ENCODE data around the gene TMEM191B.
"Not testable (repeated sequence)": the region's sequence is repeated elsewhere in the genome, so short reads cannot be mapped to it uniquely, and the experiment has no call there.

Gene TMEM191B

DNA sequence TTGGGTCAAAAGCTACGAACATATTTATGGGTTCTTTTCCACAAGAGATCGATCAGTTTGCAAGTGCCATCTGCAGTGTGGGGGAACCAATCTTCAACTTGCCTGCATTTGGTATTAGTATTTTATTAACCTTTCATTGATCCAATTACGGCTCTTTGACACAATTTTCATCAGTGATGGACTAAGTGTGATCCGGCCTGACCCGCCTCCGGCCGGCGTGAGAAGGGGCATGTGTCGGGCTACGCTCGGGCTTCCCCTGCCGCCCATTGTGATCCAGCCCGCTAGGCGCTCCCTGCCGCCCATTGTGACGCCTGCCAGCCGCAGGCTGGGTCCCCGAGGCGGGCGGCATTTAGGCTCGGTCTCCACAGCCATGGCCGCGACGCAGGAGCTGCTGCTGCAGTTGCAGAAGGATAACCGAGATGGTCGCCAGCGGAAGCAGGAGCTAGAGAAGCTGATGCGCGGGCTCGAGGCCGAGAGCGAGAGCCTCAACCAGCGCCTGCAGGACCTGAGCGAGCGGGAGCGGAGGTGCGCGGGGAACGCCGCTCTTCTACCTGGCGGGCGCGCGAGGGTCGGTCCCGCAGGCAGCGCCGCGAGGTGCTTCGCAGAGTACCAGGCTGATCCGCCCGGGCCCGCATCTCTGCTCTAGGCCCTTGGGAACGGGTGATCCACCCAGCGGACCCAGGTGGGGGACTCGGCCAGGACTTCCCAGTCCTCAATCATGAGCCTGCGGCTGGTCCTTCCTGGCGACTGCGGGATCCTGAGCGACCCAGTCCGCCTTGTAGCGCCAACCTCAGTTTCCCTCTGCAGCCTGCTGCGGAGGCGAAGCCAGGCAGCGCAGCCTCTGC, at the start of gene TMEM191B:
TMEM191B (plus strand) TSS at position 51 of the 845 bp plus-strand sequence; CDS start at position 230, 179 bp downstream.
- not testable (repeated sequence) for H3K4me2 ChIP-seq (ENCODE audit: low read length); H3K4me1 ChIP-seq; H3K27ac ChIP-seq; H3K9ac ChIP-seq; H3K36me3 ChIP-seq (ENCODE audit: control insufficient read depth, insufficient read depth, low read length); H2AFZ ChIP-seq; H3K27me3 ChIP-seq (ENCODE audit: control insufficient read depth, insufficient read depth, low read length); H3K79me2 ChIP-seq; H3K4me3 ChIP-seq (ENCODE audit: low read depth, low read length); H3K9me3 ChIP-seq (ENCODE audit: control insufficient read depth, low read length)

DNA sequence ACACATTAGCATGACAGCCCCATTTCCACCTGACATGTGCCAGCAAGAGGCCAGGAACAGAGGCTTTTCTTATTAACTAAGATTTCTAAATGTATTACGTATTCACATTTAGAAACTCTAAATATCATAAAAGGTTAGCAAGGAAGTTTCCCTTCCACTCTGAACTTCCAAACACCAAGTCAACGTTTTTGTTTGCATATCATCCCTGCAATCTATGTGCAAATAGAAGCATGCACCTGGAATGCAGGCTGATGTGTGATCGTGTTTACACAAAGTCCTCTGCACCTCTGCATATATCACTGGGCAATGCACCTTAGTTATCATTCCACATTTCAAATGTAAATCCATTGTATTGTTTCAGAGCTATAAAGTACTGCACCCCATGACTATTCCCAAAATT, 31.4 kb upstream of the TMEM191B start:
- not testable (repeated sequence) for H2AFZ ChIP-seq; H3K79me2 ChIP-seq; H3K9me3 ChIP-seq (ENCODE audit: control insufficient read depth, low read length); H3K4me2 ChIP-seq (ENCODE audit: low read length); H3K27me3 ChIP-seq (ENCODE audit: control insufficient read depth, insufficient read depth, low read length); H3K36me3 ChIP-seq (ENCODE audit: control insufficient read depth, insufficient read depth, low read length); H3K9ac ChIP-seq; H3K4me1 ChIP-seq; H3K4me3 ChIP-seq (ENCODE audit: low read depth, low read length); H3K27ac ChIP-seq

DNA sequence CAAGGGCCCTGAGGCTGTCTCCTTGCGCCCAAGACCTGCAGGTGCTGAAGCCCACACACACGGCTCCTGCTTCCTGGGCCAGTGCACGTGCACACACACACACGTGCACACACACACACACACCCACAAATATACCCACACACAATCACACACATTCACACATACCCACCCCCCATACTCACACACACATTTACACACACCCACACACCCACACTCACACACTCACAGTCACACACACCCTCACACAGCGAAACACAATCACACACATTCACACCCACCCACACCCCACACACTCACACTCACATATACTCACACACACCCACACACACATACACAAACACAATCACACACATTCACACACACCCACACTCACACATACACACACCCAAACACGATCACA, 16.3 kb upstream of the TMEM191B start:
- not testable (repeated sequence) for H3K9ac ChIP-seq; H3K36me3 ChIP-seq (ENCODE audit: control insufficient read depth, insufficient read depth, low read length); H3K4me2 ChIP-seq (ENCODE audit: low read length); H3K4me3 ChIP-seq (ENCODE audit: low read depth, low read length); H3K4me1 ChIP-seq; H3K27ac ChIP-seq; H3K79me2 ChIP-seq; H2AFZ ChIP-seq; H3K9me3 ChIP-seq (ENCODE audit: control insufficient read depth, low read length); H3K27me3 ChIP-seq (ENCODE audit: control insufficient read depth, insufficient read depth, low read length)

DNA sequence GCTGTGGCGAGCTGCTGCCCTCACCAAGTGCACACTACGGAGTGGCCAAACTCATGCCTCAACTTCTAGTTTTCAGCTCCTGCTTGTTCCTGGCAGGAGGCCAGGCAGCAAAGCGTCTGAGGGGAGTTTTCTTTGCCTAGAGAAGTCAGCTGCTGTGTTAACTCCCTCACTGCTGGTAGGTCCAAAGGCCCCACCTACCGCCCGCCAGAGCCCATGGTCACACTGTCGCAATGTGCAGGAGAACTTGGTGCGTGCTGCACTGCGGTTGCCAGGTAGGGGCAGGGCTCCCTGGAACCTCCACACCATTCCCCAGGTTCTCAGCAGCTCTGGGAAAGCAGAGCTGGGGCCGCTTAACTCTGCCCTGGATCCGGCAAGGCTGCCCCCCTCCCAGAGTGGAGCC, 15.2 kb upstream of the TMEM191B start:
- not testable (repeated sequence) for H3K9ac ChIP-seq; H3K4me1 ChIP-seq; H3K4me2 ChIP-seq (ENCODE audit: low read length); H2AFZ ChIP-seq; H3K27ac ChIP-seq; H3K79me2 ChIP-seq; H3K36me3 ChIP-seq (ENCODE audit: control insufficient read depth, insufficient read depth, low read length); H3K27me3 ChIP-seq (ENCODE audit: control insufficient read depth, insufficient read depth, low read length); H3K9me3 ChIP-seq (ENCODE audit: control insufficient read depth, low read length); H3K4me3 ChIP-seq (ENCODE audit: low read depth, low read length)

DNA sequence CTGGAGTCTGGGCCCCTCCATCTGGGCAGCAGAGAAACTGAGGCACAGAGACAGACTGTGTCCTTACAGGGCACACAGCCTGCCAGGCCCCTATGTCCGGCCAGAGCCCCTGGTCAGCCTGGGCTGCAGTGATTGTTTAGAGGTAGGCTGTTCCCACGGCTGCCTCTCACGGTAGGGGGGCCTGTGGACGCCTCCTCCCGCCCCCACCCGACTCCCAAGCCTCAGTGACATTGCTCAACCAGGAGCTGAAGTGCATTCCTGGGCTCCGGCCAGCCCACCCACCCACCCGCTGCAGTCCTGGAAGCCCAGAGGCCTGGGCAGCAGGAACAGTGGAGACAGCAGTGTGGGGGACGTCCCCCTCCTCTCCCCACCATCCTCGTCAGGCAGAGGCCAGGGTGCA, 14.1 kb upstream of the TMEM191B start:
- not testable (repeated sequence) for H3K4me1 ChIP-seq; H3K9me3 ChIP-seq (ENCODE audit: control insufficient read depth, low read length); H3K4me2 ChIP-seq (ENCODE audit: low read length); H3K79me2 ChIP-seq; H3K27me3 ChIP-seq (ENCODE audit: control insufficient read depth, insufficient read depth, low read length); H2AFZ ChIP-seq; H3K9ac ChIP-seq; H3K27ac ChIP-seq; H3K36me3 ChIP-seq (ENCODE audit: control insufficient read depth, insufficient read depth, low read length); H3K4me3 ChIP-seq (ENCODE audit: low read depth, low read length)

DNA sequence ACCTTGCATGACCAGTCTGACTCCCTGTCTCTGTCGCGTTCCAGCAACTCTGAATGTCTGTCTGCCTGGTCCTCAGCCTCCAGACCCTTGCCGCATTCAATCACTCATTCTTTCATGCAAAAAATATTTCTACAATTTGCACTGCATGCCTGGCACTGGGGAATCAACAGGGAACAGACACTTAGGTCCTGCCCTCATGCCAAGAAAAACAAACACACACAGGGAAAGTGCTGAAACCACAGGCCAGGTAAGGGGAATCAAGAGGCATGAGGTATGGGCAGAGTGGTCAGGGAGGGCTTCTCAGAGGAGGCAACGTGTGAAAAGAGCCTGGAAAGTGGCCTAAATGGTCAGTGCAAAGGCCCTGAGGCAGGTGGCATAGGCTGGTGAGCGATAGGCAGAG, 9.5 kb upstream of the TMEM191B start, which contains the start of gene GGTLC3:
GGTLC3 (minus strand) TSS at position 101 of the 400 bp plus-strand sequence. CDS start 264 bp downstream, outside the sequence.
- not testable (repeated sequence) for H3K27ac ChIP-seq; H2AFZ ChIP-seq; H3K4me1 ChIP-seq; H3K27me3 ChIP-seq (ENCODE audit: control insufficient read depth, insufficient read depth, low read length); H3K36me3 ChIP-seq (ENCODE audit: control insufficient read depth, insufficient read depth, low read length); H3K9me3 ChIP-seq (ENCODE audit: control insufficient read depth, low read length); H3K4me2 ChIP-seq (ENCODE audit: low read length); H3K79me2 ChIP-seq; H3K4me3 ChIP-seq (ENCODE audit: low read depth, low read length); H3K9ac ChIP-seq

DNA sequence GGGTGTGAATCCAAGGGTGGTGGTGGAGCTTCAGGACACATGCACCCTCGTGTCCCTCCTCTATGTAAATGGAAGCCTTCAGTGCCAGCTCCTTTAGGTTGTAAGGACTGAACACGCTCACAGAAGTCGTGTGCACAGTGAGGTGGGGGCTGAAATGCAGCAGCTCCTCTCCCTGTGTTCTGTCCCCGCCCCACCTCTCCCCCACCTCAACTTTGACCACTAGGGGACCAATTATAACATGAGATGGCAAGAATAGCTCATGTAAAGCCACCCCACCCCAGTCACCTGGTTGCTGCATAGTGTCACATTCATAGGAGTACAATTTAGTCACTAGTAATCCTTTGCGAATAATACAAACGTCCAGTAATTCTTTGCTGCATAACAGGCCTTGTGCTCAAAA, 4.8 kb upstream of the TMEM191B start:
- H3K4me3 ChIP-seq (ENCODE audit: low read depth, low read length); H3K9ac ChIP-seq; H3K27me3 ChIP-seq (ENCODE audit: control insufficient read depth, insufficient read depth, low read length); H2AFZ ChIP-seq; H3K4me1 ChIP-seq; H3K79me2 ChIP-seq; H3K36me3 ChIP-seq (ENCODE audit: control insufficient read depth, insufficient read depth, low read length); H3K9me3 ChIP-seq (ENCODE audit: control insufficient read depth, low read length); H3K4me2 ChIP-seq (ENCODE audit: low read length); H3K27ac ChIP-seq: not testable (repeated sequence)

DNA sequence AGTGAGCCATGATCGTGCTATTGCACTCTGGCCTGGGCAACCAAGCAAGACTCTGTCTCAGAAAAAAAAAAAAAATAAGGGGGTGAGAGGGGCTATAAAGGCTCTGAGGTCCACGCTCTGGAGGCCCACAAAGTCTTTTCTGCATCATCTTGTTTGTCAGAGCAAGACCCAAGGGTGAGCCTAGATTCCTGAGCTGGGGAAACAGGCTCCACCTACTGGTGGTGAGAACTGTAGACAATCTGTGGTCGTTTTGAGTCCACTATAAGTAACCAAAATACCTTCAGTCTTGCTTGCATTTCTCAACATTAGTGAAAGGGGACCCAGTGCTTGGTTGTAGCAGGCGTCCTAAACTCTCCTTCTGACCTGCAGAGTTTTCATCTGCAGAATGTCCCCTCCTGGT, 4.3 kb upstream of the TMEM191B start:
- not testable (repeated sequence) for H3K27ac ChIP-seq; H3K27me3 ChIP-seq (ENCODE audit: control insufficient read depth, insufficient read depth, low read length); H2AFZ ChIP-seq; H3K79me2 ChIP-seq; H3K36me3 ChIP-seq (ENCODE audit: control insufficient read depth, insufficient read depth, low read length); H3K9ac ChIP-seq; H3K4me3 ChIP-seq (ENCODE audit: low read depth, low read length); H3K4me1 ChIP-seq; H3K4me2 ChIP-seq (ENCODE audit: low read length); H3K9me3 ChIP-seq (ENCODE audit: control insufficient read depth, low read length)

DNA sequence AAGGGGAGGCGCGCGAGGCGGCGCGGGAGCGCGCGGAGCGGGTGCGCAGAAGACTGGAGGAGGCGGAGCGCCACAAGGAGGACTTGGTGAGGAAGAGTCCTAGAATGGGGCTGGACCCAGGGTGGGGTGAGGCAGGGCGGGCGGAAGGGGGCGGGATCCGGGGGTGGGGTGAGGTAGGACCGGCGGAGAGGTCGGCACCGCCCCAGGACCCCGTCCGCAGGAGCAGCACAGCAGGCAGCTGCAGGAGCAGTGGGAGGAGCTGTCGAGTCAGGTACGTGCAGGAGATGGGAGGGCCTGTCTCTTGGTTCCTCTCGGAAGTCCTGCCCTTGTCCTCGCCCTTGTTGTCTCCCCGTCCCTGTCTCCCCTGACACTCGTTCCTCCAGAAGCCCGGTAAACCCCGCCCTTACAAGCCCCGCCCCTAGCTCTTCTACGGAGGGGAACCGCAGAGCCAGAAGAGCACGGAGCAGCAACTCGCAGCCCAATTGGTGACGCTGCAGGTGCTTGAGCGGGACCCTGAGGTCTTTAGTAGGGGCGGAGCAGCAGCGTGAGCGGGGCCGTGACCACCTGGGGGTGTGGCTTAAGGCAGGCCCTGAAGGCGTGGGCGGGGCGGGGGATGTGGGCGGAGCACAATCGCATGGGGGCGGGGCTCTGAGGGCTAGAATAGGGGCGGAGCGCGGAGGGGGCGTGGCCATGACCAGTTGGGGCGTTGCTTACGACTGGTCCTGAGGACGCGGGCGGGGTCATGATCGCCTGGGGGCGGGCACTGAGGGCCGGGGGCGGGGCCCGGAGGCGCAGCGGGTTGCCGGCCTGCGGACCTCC, 1.2 kb downstream of the TMEM191B start:
- H3K4me1 ChIP-seq; H3K9me3 ChIP-seq (ENCODE audit: control insufficient read depth, low read length); H3K36me3 ChIP-seq (ENCODE audit: control insufficient read depth, insufficient read depth, low read length); H3K27me3 ChIP-seq (ENCODE audit: control insufficient read depth, insufficient read depth, low read length); H3K27ac ChIP-seq; H3K4me2 ChIP-seq (ENCODE audit: low read length); H2AFZ ChIP-seq; H3K79me2 ChIP-seq; H3K4me3 ChIP-seq (ENCODE audit: low read depth, low read length); H3K9ac ChIP-seq: not testable (repeated sequence)

DNA sequence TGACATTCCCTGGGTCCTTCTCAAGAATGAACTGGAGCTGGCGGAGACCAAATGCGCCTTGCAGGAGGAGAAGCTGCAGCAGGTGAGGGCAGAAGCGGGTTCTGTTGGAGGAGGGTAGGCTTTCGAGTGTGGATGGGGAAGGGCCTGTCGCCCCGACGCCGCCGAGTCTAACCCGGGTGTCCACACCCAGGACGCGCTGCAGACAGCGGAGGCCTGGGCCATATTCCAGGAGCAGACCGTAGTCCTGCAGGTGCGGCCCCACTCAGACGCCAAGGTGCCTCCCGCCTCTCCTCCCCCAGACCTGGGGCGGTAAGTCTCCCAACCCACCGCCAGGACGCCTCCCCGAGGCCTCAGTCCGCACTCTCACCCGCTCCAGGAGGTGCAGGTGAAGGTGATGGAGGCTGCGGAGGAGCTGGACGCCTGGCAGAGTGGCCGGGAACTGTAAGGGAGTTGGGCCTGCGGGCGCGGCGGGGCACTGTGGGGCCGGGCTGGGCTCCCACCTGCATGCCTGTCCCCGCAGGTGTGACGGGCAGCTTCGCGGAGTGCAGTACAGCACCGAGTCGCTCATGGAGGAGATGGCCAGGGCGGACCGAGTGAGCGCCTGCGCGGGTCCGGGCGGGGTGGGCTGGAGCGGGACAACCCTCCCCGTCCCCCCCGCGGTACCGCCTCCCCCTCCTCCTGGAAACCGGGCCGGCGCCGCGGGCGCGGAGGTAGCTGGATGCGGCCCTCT, 2.0 kb downstream of the TMEM191B start:
- H3K4me2 ChIP-seq (ENCODE audit: low read length); H3K27me3 ChIP-seq (ENCODE audit: control insufficient read depth, insufficient read depth, low read length); H3K36me3 ChIP-seq (ENCODE audit: control insufficient read depth, insufficient read depth, low read length); H3K4me1 ChIP-seq; H3K9ac ChIP-seq; H3K27ac ChIP-seq; H3K79me2 ChIP-seq; H3K4me3 ChIP-seq (ENCODE audit: low read depth, low read length); H3K9me3 ChIP-seq (ENCODE audit: control insufficient read depth, low read length); H2AFZ ChIP-seq: not testable (repeated sequence)
